IPS-NIHi7 (cell line): ENCODE measurements around the gene EHMT2.
"Not testable (repeated sequence)": the region's sequence is repeated elsewhere in the genome, so short reads cannot be mapped to it uniquely, and the experiment has no call there.

Experiments
- DNase-seq: peaks from one replicate; pipeline ENCODE4 v3.0.0; 2012; ENCODE audit warnings: mixed read lengths; ENCODE audit errors: extremely low spot score

Gene EHMT2

GRCh38 chr6:31915351-31915750, 17.9 kb upstream of the EHMT2 start:
- DNase-seq, result no peak

GRCh38 chr6:31911826-31912585, 14.5 kb upstream of the EHMT2 start:
- no peak for DNase-seq

- DNase-seq, result not testable (repeated sequence)
These were observed 11.8 kb upstream of the EHMT2 start for GRCh38 chr6:31909298-31909697.

GRCh38 chr6:31908791-31909190, 11.3 kb upstream of the EHMT2 start:
- DNase-seq, result no peak

- DNase-seq, result not testable (repeated sequence)
These were observed 10.8 kb upstream of the EHMT2 start for GRCh38 chr6:31908255-31908654.

GRCh38 chr6:31907158-31907813, 9.8 kb upstream of the EHMT2 start:
- DNase-seq, result no peak

GRCh38 chr6:31906727-31907126, 9.2 kb upstream of the EHMT2 start:
- DNase-seq, result not testable (repeated sequence)

GRCh38 chr6:31906122-31906521, 8.6 kb upstream of the EHMT2 start:
- DNase-seq, result peak; percentile 71

GRCh38 chr6:31905041-31905440, 7.5 kb upstream of the EHMT2 start:
- no peak for DNase-seq

- DNase-seq, result no peak
These were observed 6.5 kb upstream of the EHMT2 start for GRCh38 chr6:31903957-31904356.

GRCh38 chr6:31901953-31902643, 4.6 kb upstream of the EHMT2 start, which contains the start of gene ZBTB12:
TSS of gene ZBTB12 (minus strand) at chr6:31902086. CDS start at chr6:31901305, 781 bp downstream.
- peak; percentile 97 for DNase-seq

GRCh38 chr6:31901415-31901952, 4.0 kb upstream of the EHMT2 start:
- DNase-seq, result peak; percentile 49

- DNase-seq, result no peak
These were observed 3.5 kb upstream of the EHMT2 start for GRCh38 chr6:31900917-31901414.

- DNase-seq, result no peak
These were observed 2.6 kb upstream of the EHMT2 start for GRCh38 chr6:31899882-31900722.

GRCh38 chr6:31899215-31899614, 1.7 kb upstream of the EHMT2 start:
- DNase-seq, result no peak

GRCh38 chr6:31898383-31899011, 999 bp upstream of the EHMT2 start:
- no peak for DNase-seq

- DNase-seq, result peak; percentile 71
These were observed 464 bp downstream of the EHMT2 start for GRCh38 chr6:31896856-31897611.

- no peak for DNase-seq
These were observed 1.0 kb downstream of the EHMT2 start for GRCh38 chr6:31896493-31896855.

- no peak for DNase-seq
These were observed 4.7 kb downstream of the EHMT2 start for GRCh38 chr6:31892821-31893220.
